Esophagus muscularis mucosa (tissue), 4 donors: ENCODE measurements around the gene AHR. TPM values are rescaled to one million over a fixed set of nuclear protein-coding genes. Genes with fewer than 3 reads are reported as not detected.
"Not testable (repeated sequence)": the region's sequence is repeated elsewhere in the genome, so short reads cannot be mapped to it uniquely, and the experiment has no call there.

Source experiments
- DNase-seq: peaks from one replicate; pipeline ENCODE4 v3.0.0-alpha.2; 2017; ENCODE audit errors: extremely low spot score
- H3K27ac ChIP-seq, 4 donors: fragments of 200-600 bp; sonication (generic); replicated peaks in 1 of 4; 1 replicate in 3 of 4; 2 replicates in 1 of 4; pipeline ENCODE4 v1.5.1; 2016 to 2019; ENCODE audit warnings: mild to moderate bottlenecking in 1 of 4
- H3K27me3 ChIP-seq, 4 donors: fragments of 200-600 bp; sonication (generic); one replicate each; pipeline versions ENCODE4 v1.5.1 to v1.6.0; 2016 to 2019
- H3K36me3 ChIP-seq, 4 donors: fragments of 200-600 bp; sonication (generic); one replicate each; pipeline ENCODE4 v1.5.1; 2016 to 2019
- H3K4me1 ChIP-seq, 4 donors: fragments of 200-600 bp; sonication (generic); one replicate each; pipeline ENCODE4 v1.5.1; 2016 to 2019
- H3K4me3 ChIP-seq, 4 donors: fragments of 200-600 bp; sonication (generic); 1 replicate in 2 of 4; 2 replicates in 2 of 4; pipeline ENCODE4 v1.5.1; 2016 to 2019; ENCODE audit warnings: mild to moderate bottlenecking in 4 of 4, moderate library complexity in 1 of 4
- H3K9me3 ChIP-seq, 4 donors: fragments of 200-600 bp; sonication (generic); 1 replicate in 3 of 4; 2 replicates in 1 of 4; pipeline ENCODE4 v1.5.1; 2016 to 2019
- EP300 ChIP-seq: sonication (generic); formaldehyde crosslinking; IDR thresholded peaks from one replicate; pipeline ENCODE4 v1.6.1; 2017; ENCODE audit warnings: antibody characterized with exemption
- POLR2A ChIP-seq: fragments of 450-650 bp; IDR thresholded peaks from one replicate; pipeline ENCODE4 v1.6.1; 2017; ENCODE audit warnings: antibody characterized with exemption, moderate library complexity, mild to moderate bottlenecking, low read depth
- POLR2AphosphoS5 ChIP-seq, 2 donors: sonication (generic); formaldehyde crosslinking; IDR thresholded peaks; one replicate each; pipeline ENCODE4 v1.6.1; 2017; ENCODE audit warnings: antibody characterized with exemption in 2 of 2
- WGBS: methylation state at CpG from one replicate; pipeline ENCODE4 v1.1.5; 2018; 5-methylcytosine and 5-hydroxymethylcytosine counted together
- intact Hi-C: fragments of 100-400 bp; cut with DNase I; formaldehyde crosslinking; loops from one replicate; pipeline ENCODE4 v1.15.1; 2023
- total RNA-seq, 4 donors: library from RNA; depleted of rRNA; stranded (reverse); fragments of >200 nt; gene quantifications; one replicate each; pipeline versions ENCODE4 v1.1.0 to v1.2.1, GENCODE V29; 2016
- TF ChIP-seq, protein P1 (sequence below), 3 experiments: fragments of 200-600 bp in 2 of 3; fragments of 450-650 bp in 1 of 3; sonication (generic) in 2 of 3; IDR thresholded peaks; one replicate each; pipeline ENCODE4 v1.5.1; 2017 to 2019; ENCODE audit warnings: antibody characterized with exemption in 3 of 3, mild to moderate bottlenecking in 2 of 3, moderate library complexity in 1 of 3

AHR gene
- total RNA-seq, 4 donors from 2014 or later: 67.3 to 111 (median 77.8) TPM

DNA sequence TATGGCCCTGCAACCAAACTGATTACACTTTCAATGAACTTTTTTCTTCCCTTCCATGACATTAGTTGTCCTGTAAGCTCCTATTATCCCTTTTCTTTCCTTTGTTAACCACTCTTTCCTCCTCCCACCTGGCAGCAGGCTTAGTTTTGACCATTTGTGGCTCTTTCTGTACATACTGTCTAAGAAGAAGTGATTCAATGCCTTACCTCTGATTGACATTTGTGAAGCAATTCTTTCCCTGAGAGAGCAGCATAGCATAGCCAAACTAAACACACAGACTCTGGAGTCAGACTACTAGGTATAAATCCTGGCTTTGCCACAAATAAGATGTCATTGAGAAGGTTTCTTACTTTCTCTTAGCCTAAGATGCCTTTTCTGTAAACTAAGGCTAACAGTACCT lies 48.9 kb downstream of the AHR start:
- H3K27ac ChIP-seq: no peak overlapping the region
- H3K4me3 ChIP-seq: no peak overlapping the region
- H3K9me3 ChIP-seq: peaks cover 0 to 7% (median 0%) of the 10 kb centered on the region in 4 donors
- DNase-seq: no peak
- TF ChIP-seq, protein P1, sequence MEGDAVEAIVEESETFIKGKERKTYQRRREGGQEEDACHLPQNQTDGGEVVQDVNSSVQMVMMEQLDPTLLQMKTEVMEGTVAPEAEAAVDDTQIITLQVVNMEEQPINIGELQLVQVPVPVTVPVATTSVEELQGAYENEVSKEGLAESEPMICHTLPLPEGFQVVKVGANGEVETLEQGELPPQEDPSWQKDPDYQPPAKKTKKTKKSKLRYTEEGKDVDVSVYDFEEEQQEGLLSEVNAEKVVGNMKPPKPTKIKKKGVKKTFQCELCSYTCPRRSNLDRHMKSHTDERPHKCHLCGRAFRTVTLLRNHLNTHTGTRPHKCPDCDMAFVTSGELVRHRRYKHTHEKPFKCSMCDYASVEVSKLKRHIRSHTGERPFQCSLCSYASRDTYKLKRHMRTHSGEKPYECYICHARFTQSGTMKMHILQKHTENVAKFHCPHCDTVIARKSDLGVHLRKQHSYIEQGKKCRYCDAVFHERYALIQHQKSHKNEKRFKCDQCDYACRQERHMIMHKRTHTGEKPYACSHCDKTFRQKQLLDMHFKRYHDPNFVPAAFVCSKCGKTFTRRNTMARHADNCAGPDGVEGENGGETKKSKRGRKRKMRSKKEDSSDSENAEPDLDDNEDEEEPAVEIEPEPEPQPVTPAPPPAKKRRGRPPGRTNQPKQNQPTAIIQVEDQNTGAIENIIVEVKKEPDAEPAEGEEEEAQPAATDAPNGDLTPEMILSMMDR (IDR thresholded peaks at IDR 0.05): no peak
- TF ChIP-seq POLR2AphosphoS5 (IDR thresholded peaks at IDR 0.05) (no peak), POLR2A (no peak), EP300 (no peak)
- H3K36me3 ChIP-seq: peaks cover 0 to 27% (median 6%) of the 10 kb centered on the region in 4 donors
- peaks cover 0 to 26% (median 16%) of the 10 kb centered on the region in 4 donors for H3K4me1 ChIP-seq
- H3K27me3 ChIP-seq: no peaks in the 10 kb centered on the region
- intact Hi-C loops: no loop called here

DNA sequence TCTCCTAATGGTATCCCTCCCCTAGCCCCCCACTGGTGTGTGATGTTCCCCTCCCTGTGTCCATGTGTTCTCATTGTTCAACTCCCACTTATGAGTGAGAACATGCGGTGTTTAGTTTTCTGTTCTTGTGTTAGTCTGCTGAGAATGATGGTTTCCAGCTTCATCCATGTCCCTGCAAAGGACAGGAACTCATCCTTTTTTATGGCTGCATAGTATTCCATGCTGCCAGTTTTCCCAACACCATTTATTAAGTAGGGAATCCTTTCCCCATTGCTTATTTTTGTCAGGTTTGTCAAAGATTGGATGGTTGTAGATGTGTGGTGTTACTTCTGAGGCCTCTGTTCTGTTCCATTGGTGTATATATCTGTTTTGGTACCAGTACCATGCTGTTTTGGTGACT lies 50.5 kb downstream of the AHR start:
- H3K27me3 ChIP-seq, H3K9me3 ChIP-seq, DNase-seq, H3K27ac ChIP-seq, intact Hi-C loops, H3K4me3 ChIP-seq: not testable (repeated sequence)
- WGBS: 82% methylated on average over 1 of the region's 1 CpG
- H3K36me3 ChIP-seq: peaks cover 0 to 15% (median 7%) of the 10 kb centered on the region in 4 donors
- peaks cover 0 to 11% (median 8%) of the 10 kb centered on the region in 4 donors for H3K4me1 ChIP-seq

DNA sequence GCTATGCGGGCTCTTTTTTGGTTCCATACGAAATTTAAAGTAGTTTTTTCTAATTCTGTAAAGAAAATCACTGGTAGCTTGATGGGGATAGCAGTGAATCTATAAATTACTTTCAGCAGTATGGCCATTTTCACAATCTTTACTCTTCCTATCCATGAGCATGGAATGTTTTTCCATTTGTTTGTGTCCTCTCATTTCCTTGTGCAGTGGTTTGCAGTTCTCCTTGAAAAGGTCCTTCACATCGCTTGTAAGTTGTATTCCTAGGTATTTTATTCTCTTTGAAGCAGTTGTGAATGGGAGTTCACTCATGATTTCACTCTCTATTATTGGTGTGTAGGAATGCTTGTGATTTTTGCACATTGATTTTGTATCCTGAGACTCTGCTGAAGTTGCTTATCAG lies 51.9 kb downstream of the AHR start:
- H3K27me3 ChIP-seq, DNase-seq, intact Hi-C loops, H3K27ac ChIP-seq, H3K4me3 ChIP-seq, H3K9me3 ChIP-seq: not testable (repeated sequence)
- 89% methylated on average over 3 of the region's 3 CpGs for whole genome bisulfite sequencing
- peaks cover 0 to 11% (median 8%) of the 10 kb centered on the region in 4 donors for H3K4me1 ChIP-seq
- peaks cover 0 to 11% (median 3%) of the 10 kb centered on the region in 4 donors for H3K36me3 ChIP-seq

DNA sequence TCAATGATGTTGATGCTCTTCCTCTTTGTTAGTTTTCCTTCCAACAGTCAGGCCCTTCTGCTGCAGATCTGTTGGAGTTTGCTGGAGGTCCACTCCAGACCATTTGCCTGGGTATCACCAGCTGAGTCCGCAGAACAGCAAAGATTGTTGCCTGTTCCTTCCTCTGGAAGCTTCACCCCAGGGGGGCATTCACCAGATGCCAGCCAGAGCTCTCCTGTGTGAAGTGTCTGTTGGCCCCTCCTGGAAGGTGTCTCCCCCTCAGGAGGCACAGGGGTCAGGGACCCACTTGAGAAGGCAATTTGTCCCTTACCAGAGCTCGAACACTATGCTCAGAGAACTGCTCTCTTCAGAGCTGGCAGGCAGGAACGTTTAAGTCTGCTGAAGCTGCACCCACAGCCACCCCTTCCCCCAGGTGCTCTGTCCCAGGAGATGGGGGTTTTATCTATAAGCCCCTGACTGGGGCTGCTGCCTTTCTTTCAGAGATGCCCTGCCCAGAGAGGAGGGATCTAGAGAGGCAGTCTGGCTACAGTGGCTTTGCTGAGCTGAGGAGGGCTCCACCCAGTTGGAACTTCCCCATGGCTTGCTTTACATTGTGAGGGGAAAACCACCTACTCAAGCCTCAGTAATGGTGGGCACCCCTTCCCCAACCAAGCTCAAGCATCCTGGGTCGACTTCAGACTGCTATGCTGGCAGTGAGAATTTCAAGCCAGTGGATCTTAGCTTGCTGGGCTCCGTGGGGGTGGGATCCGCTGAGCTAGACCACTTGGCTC lies 55.4 kb downstream of the AHR start:
- H3K4me3 ChIP-seq, H3K9me3 ChIP-seq, intact Hi-C loops, H3K27ac ChIP-seq, H3K27me3 ChIP-seq, H3K4me1 ChIP-seq, H3K36me3 ChIP-seq, DNase-seq: not testable (repeated sequence)
- 84% methylated on average over 3 of the region's 6 CpGs for WGBS

DNA sequence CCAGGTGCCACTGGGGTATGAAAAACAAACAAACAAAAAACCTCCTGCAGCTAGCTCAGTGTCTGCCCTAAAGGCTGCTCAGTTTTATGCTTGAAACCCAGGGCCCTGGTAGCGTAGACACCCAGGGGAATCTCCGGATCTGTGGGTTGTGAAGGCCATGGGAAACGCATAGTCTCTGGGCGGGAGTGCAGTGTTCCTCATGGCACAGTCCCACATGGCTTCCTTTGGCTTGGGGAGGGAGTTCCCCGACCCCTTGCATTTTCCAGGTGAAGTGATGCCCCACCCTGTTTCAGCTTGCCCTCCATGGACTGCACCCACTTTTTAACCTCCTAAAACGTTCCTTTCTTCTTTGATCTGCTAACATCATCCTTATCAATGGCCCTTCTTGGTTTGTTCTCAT lies 56.0 kb downstream of the AHR start:
- no peak overlapping the region for H3K27ac ChIP-seq
- H3K4me3 ChIP-seq: no peak overlapping the region
- H3K9me3 ChIP-seq: peaks cover 0 to 7% (median 0%) of the 10 kb centered on the region in 4 donors
- no peaks in the 10 kb centered on the region for H3K4me1 ChIP-seq
- H3K27me3 ChIP-seq: no peaks in the 10 kb centered on the region
- 91% methylated on average over 6 of the region's 6 CpGs for WGBS
- intact Hi-C loops: no loop called here
- TF ChIP-seq, protein P1 (IDR thresholded peaks at IDR 0.05): no peak
- TF ChIP-seq POLR2A (no peak), EP300 (no peak), POLR2AphosphoS5 (IDR thresholded peaks at IDR 0.05) (no peak)
- DNase-seq: no peak
- H3K36me3 ChIP-seq: peaks cover 0 to 9% (median 2%) of the 10 kb centered on the region in 4 donors

DNA sequence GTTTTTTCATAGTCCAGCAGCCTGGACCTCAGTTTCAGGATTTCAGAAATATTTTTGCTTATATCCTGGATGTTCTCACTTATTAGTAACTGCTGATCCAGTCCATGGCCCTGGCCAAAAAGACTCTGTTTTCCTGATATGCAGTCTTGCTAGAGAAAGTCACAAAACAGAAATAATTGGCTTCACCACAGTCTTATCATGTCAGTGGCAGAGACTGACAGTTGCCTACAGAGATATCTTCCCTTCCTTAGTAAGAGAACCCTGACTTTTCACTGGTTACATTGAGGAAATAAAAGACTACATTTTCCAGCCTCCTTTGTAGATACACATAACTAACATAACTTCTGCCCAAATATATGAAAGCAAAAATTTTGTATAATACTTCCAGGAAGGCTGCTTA lies 56.6 kb downstream of the AHR start:
- no peaks in the 10 kb centered on the region for H3K27me3 ChIP-seq
- H3K4me3 ChIP-seq: no peak overlapping the region
- H3K4me1 ChIP-seq: no peaks in the 10 kb centered on the region
- intact Hi-C loops: no loop called here
- TF ChIP-seq, protein P1 (IDR thresholded peaks at IDR 0.05): no peak
- no peak for TF ChIP-seq EP300
- no peak for TF ChIP-seq POLR2A
- no peak for TF ChIP-seq POLR2AphosphoS5 (IDR thresholded peaks at IDR 0.05)
- no peak overlapping the region for H3K27ac ChIP-seq
- DNase-seq: no peak
- peaks cover 0 to 9% (median 2%) of the 10 kb centered on the region in 4 donors for H3K36me3 ChIP-seq
- H3K9me3 ChIP-seq: peaks cover 0 to 7% (median 0%) of the 10 kb centered on the region in 4 donors
